HG03025 (cell line): ENCODE data around the gene SESTD1.

Source experiments
- ATAC-seq: cut with Tn5 transposase; IDR thresholded peaks from one replicate; pipeline ENCODE4 v1.9.1; 2021; ENCODE audit warnings: mild to moderate bottlenecking, moderate library complexity; ENCODE audit not compliant: unreplicated experiment, low FRiP score

SESTD1 gene

GRCh38 chr2:179195141-179195540, 69.5 kb downstream of the SESTD1 start:
- ATAC-seq, result no peak

GRCh38 chr2:179193759-179194394, 70.8 kb downstream of the SESTD1 start:
- ATAC-seq, result no peak

GRCh38 chr2:179191110-179191509, 73.5 kb downstream of the SESTD1 start:
- no peak for ATAC-seq

- ATAC-seq, result no peak
Observed at GRCh38 chr2:179186126-179186525, 78.5 kb downstream of the SESTD1 start.

- ATAC-seq, result no peak
Observed at GRCh38 chr2:179184610-179185009, 80.0 kb downstream of the SESTD1 start.

GRCh38 chr2:179181002-179181401, 83.6 kb downstream of the SESTD1 start:
- ATAC-seq, result no peak

- no peak for ATAC-seq
Observed at GRCh38 chr2:179180242-179180641, 84.4 kb downstream of the SESTD1 start.

GRCh38 chr2:179179719-179180118, 84.9 kb downstream of the SESTD1 start:
- ATAC-seq, result no peak

GRCh38 chr2:179177694-179178093, 86.9 kb downstream of the SESTD1 start:
- no peak for ATAC-seq

GRCh38 chr2:179174240-179174639, 90.4 kb downstream of the SESTD1 start:
- ATAC-seq, result no peak

GRCh38 chr2:179172894-179173293, 91.7 kb downstream of the SESTD1 start:
- ATAC-seq, result no peak

GRCh38 chr2:179171371-179171770, 93.3 kb downstream of the SESTD1 start:
- ATAC-seq, result no peak

- ATAC-seq, result no peak
Observed at GRCh38 chr2:179170901-179171300, 93.7 kb downstream of the SESTD1 start.

GRCh38 chr2:179165356-179166000, 99.2 kb downstream of the SESTD1 start:
- no peak for ATAC-seq

GRCh38 chr2:179141206-179141605, 123.4 kb downstream of the SESTD1 start:
- no peak for ATAC-seq

GRCh38 chr2:179140571-179140970, 124.1 kb downstream of the SESTD1 start:
- ATAC-seq, result no peak

- ATAC-seq, result no peak
Observed at GRCh38 chr2:179139506-179139905, 125.1 kb downstream of the SESTD1 start.

- no peak for ATAC-seq
Observed at GRCh38 chr2:179137200-179137759, 127.4 kb downstream of the SESTD1 start.

- ATAC-seq, result no peak
Observed at GRCh38 chr2:179133016-179133415, 131.6 kb downstream of the SESTD1 start.

- no peak for ATAC-seq
Observed at GRCh38 chr2:179132076-179132475, 132.6 kb downstream of the SESTD1 start.

GRCh38 chr2:179130560-179130959, 134.1 kb downstream of the SESTD1 start:
- no peak for ATAC-seq
